COLO668 (cell line): ENCODE measurements around the gene REC8.
"Not testable (repeated sequence)": the region's sequence is repeated elsewhere in the genome, so short reads cannot be mapped to it uniquely, and the experiment has no call there.

Experiments used
- DNase-seq: peaks from one replicate; lab custom pipeline; 2025; ENCODE audit not compliant: unreplicated experiment; lab: John Stamatoyannopoulos, UW

Gene REC8

DNA sequence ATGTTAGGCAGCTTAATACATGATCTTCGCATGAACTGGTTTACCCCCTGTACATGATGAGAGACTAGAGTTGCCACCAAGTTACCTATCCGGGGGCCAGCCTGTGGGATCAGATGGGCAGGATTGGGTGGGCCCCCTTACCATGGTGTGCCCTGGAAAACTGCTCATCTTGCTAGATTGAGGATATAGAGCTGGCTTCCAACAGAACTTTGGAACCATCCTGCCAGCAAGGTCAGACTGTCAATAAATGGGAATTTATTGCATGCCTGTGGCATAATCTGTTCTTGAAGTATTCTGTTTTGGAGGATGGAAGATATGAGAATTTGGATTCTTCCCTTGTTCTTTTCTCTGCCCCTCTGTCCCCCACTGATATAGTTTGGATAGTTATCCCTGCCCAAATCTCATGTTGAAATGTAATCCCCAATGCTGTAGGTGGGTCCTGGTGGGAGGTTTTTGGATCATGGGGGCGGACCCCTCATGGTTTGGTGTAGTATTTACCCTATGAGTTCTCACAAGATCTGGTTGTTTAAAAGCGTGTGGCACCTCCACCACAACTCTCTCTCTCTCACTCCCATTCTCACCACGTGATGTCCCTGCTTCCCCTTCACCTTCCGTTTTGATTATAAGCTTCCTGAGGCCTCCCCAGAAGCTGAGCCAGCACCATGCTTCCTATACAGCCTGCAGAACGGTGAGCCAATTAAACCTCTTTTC is 27.1 kb downstream of the REC8 start:
- no peak for DNase-seq

DNA sequence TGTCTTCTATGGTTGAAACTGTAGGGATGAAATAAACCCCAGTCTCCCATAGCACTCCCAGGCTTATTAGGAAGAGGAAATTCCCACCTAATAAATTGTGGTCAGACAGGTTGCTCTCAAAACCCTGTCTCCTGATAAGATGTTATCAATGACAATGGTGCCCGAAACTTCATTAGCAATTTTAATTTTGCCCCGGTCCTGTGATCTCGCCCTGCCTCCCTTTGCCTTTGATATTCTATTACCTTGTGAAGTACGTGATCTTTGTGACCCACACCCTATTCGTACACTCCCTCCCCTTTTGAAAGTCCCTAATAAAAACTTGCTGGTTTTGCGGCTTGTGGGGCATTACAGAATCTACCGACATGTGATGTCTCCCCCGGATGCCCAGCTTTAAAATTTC is 30.7 kb downstream of the REC8 start:
- not testable (repeated sequence) for DNase-seq

- DNase-seq: not testable (repeated sequence)
Measured at GRCh38 chr14:24203249-24203886, 31.5 kb downstream of the REC8 start.

- no peak for DNase-seq
Measured at GRCh38 chr14:24204163-24205146, 32.6 kb downstream of the REC8 start.

GRCh38 chr14:24206260-24207103 is 34.6 kb downstream of the REC8 start:
- no peak for DNase-seq

DNA sequence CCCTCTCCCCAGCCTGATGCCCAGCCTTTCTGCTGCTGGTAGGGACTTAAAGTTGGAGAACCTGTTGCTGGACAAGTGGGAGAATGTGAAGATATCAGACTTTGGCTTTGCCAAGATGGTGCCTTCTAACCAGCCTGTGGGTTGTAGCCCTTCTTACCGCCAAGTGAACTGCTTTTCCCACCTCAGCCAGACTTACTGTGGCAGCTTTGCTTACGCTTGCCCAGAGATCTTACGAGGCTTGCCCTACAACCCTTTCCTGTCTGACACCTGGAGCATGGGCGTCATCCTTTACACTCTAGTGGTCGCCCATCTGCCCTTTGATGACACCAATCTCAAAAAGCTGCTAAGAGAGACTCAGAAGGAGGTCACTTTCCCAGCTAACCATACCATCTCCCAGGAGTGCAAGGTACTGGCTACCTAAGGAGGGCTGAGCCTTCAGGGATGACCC is 35.2 kb downstream of the REC8 start:
- DNase-seq: no peak

DNA sequence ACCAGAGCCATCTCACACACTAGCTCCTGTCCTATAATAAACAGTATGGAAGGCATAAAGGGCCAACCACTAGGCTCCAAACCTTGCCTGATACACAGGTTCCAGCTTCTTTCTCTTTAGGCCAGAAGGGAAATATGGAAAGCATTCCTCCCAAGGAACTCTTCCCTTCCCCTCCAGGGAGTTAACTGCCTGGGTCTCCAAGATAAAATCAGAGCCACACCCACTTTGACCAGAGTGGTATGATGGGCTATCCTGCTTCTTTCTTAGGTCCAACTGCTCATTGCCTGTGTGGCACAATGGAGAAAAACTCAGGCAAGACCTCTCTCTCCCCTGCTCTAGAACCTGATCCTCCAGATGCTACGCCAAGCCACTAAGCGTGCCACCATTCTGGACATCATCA is 35.7 kb downstream of the REC8 start:
- DNase-seq: no peak

- no peak for DNase-seq
Measured at GRCh38 chr14:24211311-24211710, 39.4 kb downstream of the REC8 start.

DNA sequence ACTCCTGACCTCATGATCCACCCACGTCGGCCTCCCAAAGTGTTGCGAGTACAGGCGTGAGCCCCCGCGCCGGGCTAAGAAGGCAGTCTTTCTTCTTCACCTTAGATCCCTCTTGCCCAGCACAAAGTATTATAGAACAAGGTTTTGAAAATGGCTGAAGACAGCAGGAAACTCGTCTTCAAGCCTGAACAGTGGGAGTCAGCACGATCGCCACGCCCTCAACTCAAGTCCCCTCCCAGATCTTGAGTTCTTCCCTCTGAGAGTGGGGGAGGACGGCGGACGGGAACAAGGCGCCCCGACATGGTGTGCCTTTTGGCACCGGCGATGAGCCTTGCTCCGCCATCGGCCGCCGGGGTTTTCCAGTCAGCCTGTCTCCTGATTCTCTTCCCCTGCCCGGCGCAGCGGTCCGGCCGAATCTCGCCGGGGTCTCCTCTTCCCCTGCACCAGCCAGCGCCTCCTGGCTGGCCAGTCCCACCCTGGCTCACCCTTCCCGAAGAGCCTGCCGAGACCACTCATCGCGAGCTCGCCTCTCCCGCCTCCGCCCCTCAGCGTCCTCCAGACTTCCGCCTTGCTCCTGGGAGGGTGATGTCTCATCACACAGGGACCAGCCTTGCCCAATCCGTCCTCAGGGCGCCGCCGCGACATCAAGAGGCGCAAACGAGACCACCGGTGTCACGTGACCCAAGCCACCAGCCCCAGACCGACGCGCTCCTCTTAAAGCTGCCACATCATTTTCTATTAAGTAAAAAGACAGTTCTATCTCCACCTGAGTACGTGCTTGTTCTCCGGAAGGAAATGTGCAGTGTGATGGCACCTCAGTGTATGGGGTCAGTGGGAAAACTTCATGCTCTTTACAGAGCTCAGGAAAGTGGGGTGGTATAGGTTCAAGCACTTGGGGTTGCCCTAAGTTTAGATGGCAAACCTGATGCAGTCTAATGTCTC is 41.3 kb downstream of the REC8 start, which contains the start of gene CHMP4A:
TSS of gene CHMP4A (minus strand) at position 565 of the 942 bp plus-strand sequence. CDS start at position 516, 49 bp downstream.
- DNase-seq: peak; percentile 98

DNA sequence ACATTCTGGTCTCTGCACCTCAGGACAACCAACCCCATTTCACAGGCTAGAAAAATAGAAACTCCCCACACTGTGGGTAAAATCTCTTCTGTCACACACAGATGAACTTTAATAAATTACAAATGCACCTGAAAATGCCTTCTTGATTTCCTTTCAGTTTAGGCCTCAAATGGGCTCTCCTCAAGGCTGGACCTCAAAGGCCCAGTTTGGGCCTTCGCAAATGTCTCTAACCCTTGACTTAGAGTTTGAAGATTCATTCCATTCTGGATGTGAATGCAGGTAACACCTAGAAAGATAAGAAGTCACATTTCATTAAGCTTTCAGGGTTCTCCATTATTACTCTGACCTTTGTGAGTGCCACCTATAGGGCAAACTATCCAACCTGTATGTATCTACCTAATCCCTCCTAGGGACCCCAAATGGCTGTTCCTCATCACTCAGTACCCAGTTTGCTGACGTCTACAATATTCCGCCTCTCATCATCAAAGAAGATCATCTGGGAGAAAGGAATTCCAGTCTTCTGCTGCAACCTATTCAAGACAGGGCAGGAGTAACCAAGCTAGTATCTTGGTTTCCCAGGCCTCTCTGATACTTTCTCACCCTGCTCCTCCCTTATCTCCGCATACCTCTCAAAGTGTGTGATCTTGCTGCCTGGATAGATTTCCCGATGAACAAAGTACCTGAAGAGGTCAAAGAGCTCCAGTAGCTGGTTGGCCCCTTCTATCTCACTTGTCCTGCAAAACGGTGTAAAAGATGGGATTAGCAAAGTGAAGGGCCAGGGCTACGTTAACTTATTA is 42.2 kb downstream of the REC8 start:
- DNase-seq: no peak

- peak; percentile 92 for DNase-seq
Measured at GRCh38 chr14:24215495-24216344, 43.8 kb downstream of the REC8 start, which contains the start of gene MDP1. TSS of gene MDP1 (minus strand) at chr14:24216066. CDS start at chr14:24215955, 111 bp downstream.

- DNase-seq: no peak
Measured at GRCh38 chr14:24216345-24216699, 44.4 kb downstream of the REC8 start.

DNA sequence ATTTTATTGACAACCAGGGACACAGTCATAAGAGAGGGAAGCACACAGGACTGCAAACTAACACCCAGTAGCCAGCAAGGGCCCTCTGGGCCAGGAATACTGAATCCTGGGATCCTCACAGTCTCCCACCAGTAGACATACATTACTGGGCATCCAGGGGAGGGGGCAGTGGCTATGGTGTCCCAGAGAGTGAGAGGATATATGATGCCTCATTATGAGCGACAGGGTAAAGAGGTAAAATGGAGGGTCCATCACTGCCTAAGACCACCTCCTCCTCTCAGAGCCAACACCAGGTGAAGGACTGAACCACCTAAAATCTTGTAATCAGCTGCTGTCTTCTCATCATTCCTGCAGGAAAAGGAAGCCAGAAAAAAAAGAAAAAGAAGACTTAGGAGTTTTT is 45.0 kb downstream of the REC8 start:
- DNase-seq: not testable (repeated sequence)

- DNase-seq: no peak
Measured at GRCh38 chr14:24219080-24219479, 47.2 kb downstream of the REC8 start.

DNA sequence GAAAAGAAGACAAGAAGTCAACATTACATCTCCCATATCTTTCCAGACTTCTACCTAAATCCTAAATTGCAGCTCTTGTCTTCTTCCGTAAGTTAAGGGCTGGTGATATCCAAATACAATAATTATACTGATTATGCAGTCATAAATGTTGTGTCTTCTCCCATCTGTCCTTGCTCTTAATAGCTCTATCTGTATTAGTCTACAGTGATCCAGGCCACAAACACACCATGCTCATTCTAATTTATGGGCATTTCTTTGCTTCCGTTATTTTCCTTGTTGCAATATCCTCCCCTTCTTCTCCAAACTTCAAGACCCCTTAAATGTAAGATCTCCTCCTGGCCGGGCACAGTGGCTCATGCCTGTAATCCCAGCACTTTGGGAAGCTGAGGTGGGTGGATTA is 47.6 kb downstream of the REC8 start:
- DNase-seq: no peak

DNA sequence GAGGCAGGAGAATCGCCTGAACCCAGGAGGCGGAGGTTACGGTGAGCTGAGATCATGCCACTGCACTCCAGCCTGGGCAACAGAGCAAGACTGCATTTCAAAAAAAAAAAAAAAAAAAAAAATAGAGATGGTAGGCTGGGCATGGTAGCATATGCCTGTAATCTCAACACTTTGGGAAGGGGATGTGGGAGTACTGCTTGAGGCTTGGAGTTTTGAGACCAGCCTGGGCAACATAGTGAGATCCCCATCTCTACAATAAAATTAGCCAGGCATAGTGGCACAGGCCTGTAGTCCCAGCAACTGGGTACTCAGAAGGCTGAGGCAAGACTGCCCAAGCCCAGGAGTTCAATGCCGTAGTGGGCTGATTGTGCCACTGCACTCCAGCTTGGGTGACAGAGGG is 51.1 kb downstream of the REC8 start:
- DNase-seq: not testable (repeated sequence)

DNA sequence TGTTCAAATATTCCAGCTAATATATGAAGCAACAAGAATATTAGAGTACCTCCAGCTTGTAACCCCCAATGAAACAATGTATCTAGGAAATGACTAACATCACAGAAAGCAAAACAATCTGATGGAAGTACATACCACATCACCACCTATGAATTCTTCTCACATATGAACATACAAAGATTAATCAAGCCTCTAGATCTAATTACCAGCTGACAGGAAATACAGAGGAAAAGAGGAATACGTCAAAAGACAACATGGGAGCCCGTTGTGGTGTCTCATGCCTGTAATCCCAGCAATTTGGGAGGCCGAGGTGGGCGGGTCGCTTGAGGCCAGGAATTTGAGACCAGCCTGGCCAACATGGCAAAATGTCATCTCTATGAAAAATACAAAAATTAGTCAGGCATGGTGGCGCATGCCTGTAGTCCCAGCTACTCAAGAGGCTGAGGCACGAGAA is 52.8 kb downstream of the REC8 start:
- DNase-seq: no peak

GRCh38 chr14:24226473-24226872 is 54.6 kb downstream of the REC8 start:
- no peak for DNase-seq
